K562 (cell line): ENCODE results near the gene IGFALS. TPM values are rescaled to one million over a fixed set of nuclear protein-coding genes. Genes with fewer than 3 reads are reported as not detected.
A peak's percentile ranks its signal among the peaks of the same experiment; 100 is the strongest.

Source experiments
- ATAC-seq: fragments of 200-7000 bp; cut with Tn5 transposase; 3 replicates; pipeline ENCODE4 v1.9.1; 2020; ENCODE audit warnings: moderate library complexity
- BruUV-seq: library from RNA; stranded (reverse); fragments of 400-500 nt; replicated peaks from 2 replicates; lab custom pipeline; 2021; lab: Mats Ljungman, UMichigan
- CTCF ChIA-PET: fragments of 300-600 bp; formaldehyde crosslinking; extraction: SDS; loops from one replicate; lab custom pipeline; 2021; ENCODE audit warnings: low intra/inter-chr PET ratio; lab: Yijun Ruan, JAX
- POLR2A ChIA-PET: fragments of 300-600, 350-650 bp; sonication (Branson Sonifier 250); formaldehyde crosslinking; extraction: SDS; loops from one replicate; lab custom pipeline; 2021; ENCODE audit warnings: antibody characterized with exemption, inconsistent platforms; lab: Yijun Ruan, JAX
- DNase-seq, 4 experiments: peaks; one replicate each; pipeline versions ENCODE4 v3.0.0 to v3.0.0-alpha.2; 2011 to 2018; ENCODE audit warnings: low spot score in 3 of 4, mixed read lengths in 3 of 4; ENCODE audit errors: extremely low read depth in 1 of 4
- FAIRE-seq: peaks from 2 replicates; lab custom pipeline; 2011; peaks lifted over from hg19 to GRCh38; lab: Jason Lieb, UNC
- H2AFZ ChIP-seq: 2 replicates; pipeline ENCODE4 v1.6.0; 2011; ENCODE audit warnings: low read depth, low read length, control low read depth, inconsistent platforms
- H3K27ac ChIP-seq: fragments of 200-600 bp; 3 replicates; pipeline ENCODE4 v1.8.0; 2011; ENCODE audit warnings: low read depth, mild to moderate bottlenecking, control low read depth, inconsistent platforms, low read length, moderate library complexity, mixed read lengths; ENCODE audit errors: extremely low read depth
- H3K27me3 ChIP-seq, 2 experiments: fragments of 300-600 bp in 1 of 2; 2 replicates in 1 of 2; 3 replicates in 1 of 2; pipeline versions ENCODE4 v1.6.0 to v1.8.0; 2011; ENCODE audit warnings: inconsistent platforms in 2 of 2, low read length in 2 of 2, mild to moderate bottlenecking in 1 of 2, mixed read lengths in 1 of 2, moderate library complexity in 1 of 2; ENCODE audit not compliant: control insufficient read depth in 2 of 2, insufficient read depth in 2 of 2
- H3K36me3 ChIP-seq: fragments of 300-600 bp; 3 replicates; pipeline ENCODE4 v1.8.0; 2011; ENCODE audit warnings: mild to moderate bottlenecking, low read length, inconsistent platforms; ENCODE audit not compliant: control insufficient read depth, insufficient read depth
- H3K4me1 ChIP-seq, 2 experiments: fragments of 200-600 bp in 1 of 2; replicated peaks in 1 of 2; 2 replicates in 1 of 2; 3 replicates in 1 of 2; pipeline versions ENCODE4 v1.5.1 to v1.8.0; 2011; ENCODE audit warnings: inconsistent platforms in 2 of 2, low read length in 2 of 2, mild to moderate bottlenecking in 1 of 2, mixed read lengths in 1 of 2, moderate library complexity in 1 of 2; ENCODE audit not compliant: control insufficient read depth in 2 of 2, insufficient read depth in 2 of 2
- H3K4me2 ChIP-seq: 2 replicates; pipeline ENCODE4 v1.6.1; 2011; ENCODE audit warnings: low read length, control low read depth, inconsistent platforms, mixed read lengths; ENCODE audit not compliant: insufficient read depth
- H3K4me3 ChIP-seq: fragments of 200-600 bp; sonication (generic), shearing (Covaris generic); 2 replicates; pipeline ENCODE4 v1.5.1; 2016; ENCODE audit warnings: control low read depth, inconsistent platforms
- H3K79me2 ChIP-seq: fragments of 200-600 bp; 3 replicates; pipeline ENCODE4 v1.8.0; 2011; ENCODE audit warnings: low read length, inconsistent platforms; ENCODE audit not compliant: control insufficient read depth, insufficient read depth
- H3K9ac ChIP-seq, 2 experiments: 2 replicates each; pipeline versions ENCODE4 v1.6.0 to v1.6.1; 2011; ENCODE audit warnings: low read depth in 2 of 2, low read length in 2 of 2, control low read depth in 1 of 2, inconsistent platforms in 1 of 2, mild to moderate bottlenecking in 1 of 2, mixed read lengths in 1 of 2; ENCODE audit not compliant: insufficient read depth in 1 of 2
- H3K9me1 ChIP-seq: one replicate; pipeline ENCODE4 v1.6.0; 2011; ENCODE audit warnings: inconsistent platforms, mild to moderate bottlenecking, low read length, moderate library complexity; ENCODE audit not compliant: control insufficient read depth, insufficient read depth
- H3K9me3 ChIP-seq: replicated peaks from 2 replicates; pipeline ENCODE4 v1.5.1; 2011; ENCODE audit warnings: low read depth, low read length, inconsistent platforms; ENCODE audit not compliant: control insufficient read depth, insufficient read depth
- H4K20me1 ChIP-seq: replicated peaks from 2 replicates; pipeline ENCODE4 v1.6.1; 2011; ENCODE audit warnings: low read length, inconsistent platforms, mixed read lengths; ENCODE audit not compliant: control insufficient read depth, insufficient read depth
- ATF7 ChIP-seq: fragments of 450-650 bp; IDR thresholded peaks from 2 replicates; pipeline ENCODE4 v1.7.1; 2014; ENCODE audit warnings: mild to moderate bottlenecking, moderate library complexity
- ELF1 ChIP-seq: fragments of 200-800 bp; sonication (Bioruptor generic); IDR thresholded peaks from 2 replicates; pipeline ENCODE4 v1.6.1; 2016; ENCODE audit warnings: missing genetic modification characterization, missing compliant biosample characterization
- GTF2F1 ChIP-seq: IDR thresholded peaks from 2 replicates; pipeline ENCODE4 v1.6.1; 2011; ENCODE audit warnings: low read depth, low read length, improper control_type of control experiment
- HBP1 ChIP-seq: fragments of 450-650 bp; formaldehyde crosslinking; IDR thresholded peaks from 2 replicates; pipeline ENCODE4 v1.4.0; 2022; ENCODE audit warnings: missing genetic modification characterization
- KAT7 ChIP-seq: sonication (generic); formaldehyde crosslinking; IDR thresholded peaks from 2 replicates; pipeline ENCODE4 v1.8.0; 2022; ENCODE audit warnings: missing genetic modification reagents, mild to moderate bottlenecking, borderline replicate concordance
- MEF2A ChIP-seq: IDR thresholded peaks from 2 replicates; pipeline ENCODE4 v1.6.1; 2011; ENCODE audit warnings: low read depth, mild to moderate bottlenecking, low read length, moderate library complexity; ENCODE audit not compliant: control insufficient read depth
- U2AF2 ChIP-seq: fragments of 200-400 bp; formaldehyde crosslinking; optimal IDR thresholded peaks from 2 replicates; pipeline ENCODE3; 2017; ENCODE audit warnings: low read depth, mild to moderate bottlenecking, low read length
- ZKSCAN1 ChIP-seq: fragments of 150-350 bp; IDR thresholded peaks from 2 replicates; pipeline ENCODE4 v1.6.1; 2016; ENCODE audit warnings: low read depth, low read length
- ZNF584 ChIP-seq: fragments of 200-800 bp; sonication (Bioruptor generic); IDR thresholded peaks from 2 replicates; pipeline ENCODE4 v1.6.1; 2016; ENCODE audit warnings: low read depth, mild to moderate bottlenecking, missing genetic modification characterization, missing compliant biosample characterization
- WGBS: fragments of 100-300 bp; shearing (Covaris generic); methylation state at CpG from one replicate; pipeline ENCODE4 v1.1.6; 2016; ENCODE audit warnings: low coverage, mixed read lengths; ENCODE audit not compliant: insufficient coverage; ENCODE audit errors: missing lambda C conversion rate; 5-methylcytosine and 5-hydroxymethylcytosine counted together
- in situ Hi-C: fragments of 300-500 bp; cut with MboI; formaldehyde crosslinking; loops from 4 replicates; pipeline ENCODE4 v1.15.0; 2018; ENCODE audit warnings: inconsistent platforms, mixed read lengths
- intact Hi-C: fragments of 100-400 bp; cut with micrococcal nuclease; formaldehyde crosslinking; loops from 2 replicates; pipeline ENCODE4 v1.14.2; 2022
- polyA plus RNA-seq, 8 experiments: library from polyadenylated mRNA; depleted of rRNA in 4 of 8; stranded (reverse) in 5 of 8; unstranded in 3 of 8; fragments of >200 nt; fragmentation: Nextera tagmentation in 2 of 8; fragmentation: Illumina TruSeq in 1 of 8; extraction: Ambion mirVana in 2 of 8; extraction: Trizol in 1 of 8; gene quantifications; 2 replicates each; pipeline versions ENCODE4 v1.2.1 to v1.2.3, GENCODE V29; 2011 to 2014; ENCODE audit warnings: inconsistent platforms in 1 of 8, missing spikeins in 1 of 8
- total RNA-seq, 7 experiments: library from RNA; depleted of rRNA in 6 of 7; stranded (reverse); fragments of >200 nt in 6 of 7; fragmentation: Illumina TruSeq in 2 of 7; extraction: Trizol in 2 of 7; gene quantifications; 2 replicates each; pipeline versions ENCODE4 v1.2.1 to v1.2.3, GENCODE V29; 2011 to 2021; ENCODE audit warnings: low replicate concordance in 1 of 7
- TF ChIP-seq, protein P1 (sequence below): fragments of 250-450 bp; sonication (Bioruptor Pico); IDR thresholded peaks from 2 replicates; pipeline ENCODE4 v1.4.0; 2020; ENCODE audit warnings: mild to moderate bottlenecking

Gene IGFALS
- total and polyA plus RNA-seq, 9 of the 15 experiments (the other 6 are each of a cell fraction or from before 2014, with no cell fraction given), result not detected

DNA sequence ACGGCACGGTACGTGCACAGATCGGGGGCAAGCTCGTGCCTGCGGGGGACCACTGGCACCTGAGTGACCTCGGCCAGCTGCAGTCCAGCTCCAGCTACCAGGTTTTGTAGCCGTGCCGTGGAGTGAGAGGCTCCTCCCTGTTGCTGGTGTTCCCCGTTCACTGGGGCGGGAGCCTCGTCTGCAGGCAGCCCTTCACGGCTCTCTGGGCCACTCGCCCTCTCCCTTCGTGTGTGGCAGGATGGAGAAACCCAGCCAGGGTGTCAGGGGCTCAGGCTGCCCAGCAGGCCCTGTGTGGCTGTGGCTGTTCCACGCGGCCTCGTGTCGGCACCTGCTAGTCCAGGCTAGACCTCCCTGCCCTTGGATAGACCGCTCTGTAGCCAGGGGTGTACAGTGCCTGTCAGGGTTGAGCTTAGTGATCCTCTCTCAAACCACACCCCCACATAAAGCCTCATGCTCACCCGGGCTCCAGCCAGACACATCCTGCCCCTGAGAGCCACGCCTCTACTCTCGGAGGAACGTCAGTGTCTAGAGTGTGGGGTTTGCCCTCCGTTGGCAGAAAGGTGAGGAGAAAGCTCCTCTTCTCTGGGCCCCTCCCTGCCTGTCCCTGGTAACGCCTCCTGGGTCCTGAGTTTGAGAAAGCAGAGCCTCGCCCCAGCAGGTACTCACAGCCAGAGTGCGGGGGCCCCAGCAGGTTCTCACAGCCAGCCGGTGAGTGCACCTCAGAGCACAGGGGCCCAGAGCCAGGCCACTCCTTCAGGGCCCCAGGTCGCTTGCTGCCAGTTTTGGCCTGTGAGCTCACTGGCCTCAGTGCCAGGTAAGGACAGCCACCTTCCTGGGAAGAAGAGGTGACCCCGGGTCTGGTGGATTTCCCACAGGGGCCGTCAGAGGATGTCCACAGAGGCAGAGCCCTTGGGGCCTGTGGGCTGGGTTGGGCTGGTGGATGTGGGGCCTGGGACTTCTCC is 49.8 kb downstream of the IGFALS start:
- 91% methylated on average over 28 of the region's 32 CpGs for WGBS
- ChIA-PET POLR2A (interaction anchor here (0.6 to 1.3 kb wide), 5 partner anchors 10 to 272 kb away, joined by 3 to 4 read pairs (median 3); no protein-coding TSS in a partner anchor), CTCF (no interaction called here)
- H3K36me3 ChIP-seq, result peaks cover 31% of the 10 kb centered on the region; the same call in 1 of the 3 replicates
- no peaks in the 10 kb centered on the region; a peak in 1 of 5 replicates for H3K27me3 ChIP-seq
- no TSS peak for BruUV-seq
- H2AFZ ChIP-seq, result no peak overlapping the region
- FAIRE-seq (no peak), DNase-seq (no peak), ATAC-seq (no peak)
- intact Hi-C loops (no loop called here), in situ Hi-C loops (no loop called here)
- H4K20me1 ChIP-seq, result no peaks in the 10 kb centered on the region
- no peaks in the 10 kb centered on the region for H3K9me1 ChIP-seq
- H3K4me3 ChIP-seq, result no peak overlapping the region
- no peaks in the 10 kb centered on the region for H3K79me2 ChIP-seq
- no peak overlapping the region for H3K4me2 ChIP-seq
- no peak overlapping the region for H3K27ac ChIP-seq
- H3K9ac ChIP-seq, result peak overlapping the region in 1 of 2 experiments; percentile 48; a peak in 1 of 4 replicates
- H3K4me1 ChIP-seq, result peaks cover 0 to 43% of the 10 kb centered on the region in 2 experiments; a peak in 2 of 5 replicates
- peaks cover 9% of the 10 kb centered on the region for H3K9me3 ChIP-seq
- no peak for TF ChIP-seq KAT7 (CRISPR knock-in tag)

- no TSS peak for BruUV-seq
- in situ Hi-C loops, result no loop called here
- FAIRE-seq, result no peak
- POLR2A ChIA-PET, result interaction anchor here (0.5 kb wide), 1 partner anchor 13 kb away, joined by 3 read pairs; no protein-coding TSS in a partner anchor
- Histone ChIP-seq H4K20me1 (no peaks in the 10 kb centered on the region), H3K27ac (no peak overlapping the region), H3K4me3 (no peak overlapping the region), H3K9me1 (no peaks in the 10 kb centered on the region), H3K4me1 (peaks cover 0 to 46% of the 10 kb centered on the region in 2 experiments; a peak in 2 of 5 replicates), H3K4me2 (no peak overlapping the region), H3K9me3 (peaks cover 15% of the 10 kb centered on the region), H3K36me3 (peaks cover 18% of the 10 kb centered on the region; the same call in 1 of the 3 replicates), H2AFZ (no peak overlapping the region), H3K9ac (peak overlapping the region in 1 of 2 experiments; percentile 68; a peak in 1 of 4 replicates), H3K79me2 (no peaks in the 10 kb centered on the region), H3K27me3 (no peaks in the 10 kb centered on the region; a peak in 1 of 5 replicates)
- ATAC-seq, result no peak
- intact Hi-C loops, result no loop called here
- 93% methylated on average over 19 of the region's 19 CpGs for WGBS
- no peak for DNase-seq
- CTCF ChIA-PET, result no interaction called here
- TF ChIP-seq MEF2A (no peak), ELF1 (tag) (no peak), U2AF2 (no peak), GTF2F1 (no peak), ATF7 (no peak), ZKSCAN1 (no peak), ZNF584 (CRISPR knock-in tag) (no peak), HBP1 (CRISPR knock-in tag) (no peak)
- TF ChIP-seq, protein P1, sequence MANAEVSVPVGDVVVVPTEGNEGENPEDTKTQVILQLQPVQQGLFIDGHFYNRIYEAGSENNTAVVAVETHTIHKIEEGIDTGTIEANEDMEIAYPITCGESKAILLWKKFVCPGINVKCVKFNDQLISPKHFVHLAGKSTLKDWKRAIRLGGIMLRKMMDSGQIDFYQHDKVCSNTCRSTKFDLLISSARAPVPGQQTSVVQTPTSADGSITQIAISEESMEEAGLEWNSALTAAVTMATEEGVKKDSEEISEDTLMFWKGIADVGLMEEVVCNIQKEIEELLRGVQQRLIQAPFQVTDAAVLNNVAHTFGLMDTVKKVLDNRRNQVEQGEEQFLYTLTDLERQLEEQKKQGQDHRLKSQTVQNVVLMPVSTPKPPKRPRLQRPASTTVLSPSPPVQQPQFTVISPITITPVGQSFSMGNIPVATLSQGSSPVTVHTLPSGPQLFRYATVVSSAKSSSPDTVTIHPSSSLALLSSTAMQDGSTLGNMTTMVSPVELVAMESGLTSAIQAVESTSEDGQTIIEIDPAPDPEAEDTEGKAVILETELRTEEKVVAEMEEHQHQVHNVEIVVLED (CRISPR knock-in tag), result no peak
Observed at GRCh38 chr16:1741553-1742165, 51.8 kb downstream of the IGFALS start.
